Colonic mucosa (tissue), 4 donors: ENCODE measurements around the gene TEX14. TPM values are rescaled to one million over a fixed set of nuclear protein-coding genes. Genes with fewer than 3 reads are reported as not detected.

Experiments
- DNase-seq: peaks from one replicate; pipeline ENCODE4 v3.0.0-alpha.2; 2020
- H3K27ac ChIP-seq: fragments of 200-600 bp; one replicate; pipeline ENCODE4 v1.8.0; 2021
- H3K27me3 ChIP-seq: fragments of 200-600 bp; one replicate; pipeline ENCODE4 v1.8.0; 2021
- H3K36me3 ChIP-seq: fragments of 200-600 bp; one replicate; pipeline ENCODE4 v1.8.0; 2021
- H3K4me1 ChIP-seq: fragments of 200-600 bp; one replicate; pipeline ENCODE4 v1.8.0; 2021; ENCODE audit warnings: mild to moderate bottlenecking
- H3K4me3 ChIP-seq: fragments of 200-600 bp; one replicate; pipeline ENCODE4 v1.8.0; 2021
- H3K9ac ChIP-seq, 2 donors: one replicate each; pipeline ENCODE4 v1.7.0; 2013; ENCODE audit warnings: control low read depth in 2 of 2, low read depth in 2 of 2, low read length in 2 of 2
- H3K9me3 ChIP-seq: fragments of 200-600 bp; one replicate; pipeline ENCODE4 v1.8.0; 2021
- intact Hi-C: fragments of 100-400 bp; cut with DNase I; formaldehyde crosslinking; loops from one replicate; pipeline ENCODE4 v1.14.1; 2022
- total RNA-seq, 2 donors: library from RNA; stranded (reverse); fragmentation: NEBNext Ultra II Directional in 1 of 2; extraction: Animal tissue kit (Norgen Biotek cat#: 25700) in 1 of 2; gene quantifications; one replicate each; pipeline ENCODE4 v1.2.1, GENCODE V29; 2021
- TF ChIP-seq, protein P1 (sequence below): fragments of 200-600 bp; IDR thresholded peaks from one replicate; pipeline ENCODE4 v1.8.0; 2022; ENCODE audit warnings: antibody characterized with exemption, mild to moderate bottlenecking
- donor health status: healthy.
- donor health status: DM: no; HTN: no; CAD: no.
- donor health status: DM: no; HTN: no; CAD: no.

TEX14 gene
- total RNA-seq, 2 donors from 2014 or later: 0.10 TPM; not detected in 1

DNA sequence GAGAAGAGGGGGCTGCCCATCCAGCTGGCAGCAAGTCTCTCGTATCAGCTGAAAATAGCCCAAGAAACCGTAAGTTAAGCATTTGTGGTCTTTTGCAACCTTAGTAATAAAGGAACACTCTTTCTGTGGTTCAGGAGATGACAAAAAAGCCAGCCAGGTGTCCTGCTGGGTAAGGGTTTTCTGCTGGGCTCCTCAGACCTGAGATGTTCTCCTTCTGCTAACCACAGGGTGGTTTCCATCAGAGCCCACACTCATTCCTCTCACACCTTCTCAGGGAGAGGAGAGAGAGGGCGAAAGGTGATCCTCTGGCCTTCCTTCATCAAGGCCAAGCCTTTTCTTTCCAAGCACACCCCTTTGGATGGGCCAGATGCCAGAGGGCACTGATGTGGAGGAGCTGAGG, 70.7 kb downstream of the TEX14 start:
- H3K4me1 ChIP-seq: no peaks in the 10 kb centered on the region
- no peak overlapping the region for H3K4me3 ChIP-seq
- TF ChIP-seq, protein P1, sequence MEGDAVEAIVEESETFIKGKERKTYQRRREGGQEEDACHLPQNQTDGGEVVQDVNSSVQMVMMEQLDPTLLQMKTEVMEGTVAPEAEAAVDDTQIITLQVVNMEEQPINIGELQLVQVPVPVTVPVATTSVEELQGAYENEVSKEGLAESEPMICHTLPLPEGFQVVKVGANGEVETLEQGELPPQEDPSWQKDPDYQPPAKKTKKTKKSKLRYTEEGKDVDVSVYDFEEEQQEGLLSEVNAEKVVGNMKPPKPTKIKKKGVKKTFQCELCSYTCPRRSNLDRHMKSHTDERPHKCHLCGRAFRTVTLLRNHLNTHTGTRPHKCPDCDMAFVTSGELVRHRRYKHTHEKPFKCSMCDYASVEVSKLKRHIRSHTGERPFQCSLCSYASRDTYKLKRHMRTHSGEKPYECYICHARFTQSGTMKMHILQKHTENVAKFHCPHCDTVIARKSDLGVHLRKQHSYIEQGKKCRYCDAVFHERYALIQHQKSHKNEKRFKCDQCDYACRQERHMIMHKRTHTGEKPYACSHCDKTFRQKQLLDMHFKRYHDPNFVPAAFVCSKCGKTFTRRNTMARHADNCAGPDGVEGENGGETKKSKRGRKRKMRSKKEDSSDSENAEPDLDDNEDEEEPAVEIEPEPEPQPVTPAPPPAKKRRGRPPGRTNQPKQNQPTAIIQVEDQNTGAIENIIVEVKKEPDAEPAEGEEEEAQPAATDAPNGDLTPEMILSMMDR: no peak
- H3K27ac ChIP-seq: no peak overlapping the region
- no peak for DNase-seq
- no peak overlapping the region for H3K9ac ChIP-seq
- no peaks in the 10 kb centered on the region for H3K36me3 ChIP-seq
- no peaks in the 10 kb centered on the region for H3K27me3 ChIP-seq
- no peaks in the 10 kb centered on the region for H3K9me3 ChIP-seq
- intact Hi-C loops: no loop called here

DNA sequence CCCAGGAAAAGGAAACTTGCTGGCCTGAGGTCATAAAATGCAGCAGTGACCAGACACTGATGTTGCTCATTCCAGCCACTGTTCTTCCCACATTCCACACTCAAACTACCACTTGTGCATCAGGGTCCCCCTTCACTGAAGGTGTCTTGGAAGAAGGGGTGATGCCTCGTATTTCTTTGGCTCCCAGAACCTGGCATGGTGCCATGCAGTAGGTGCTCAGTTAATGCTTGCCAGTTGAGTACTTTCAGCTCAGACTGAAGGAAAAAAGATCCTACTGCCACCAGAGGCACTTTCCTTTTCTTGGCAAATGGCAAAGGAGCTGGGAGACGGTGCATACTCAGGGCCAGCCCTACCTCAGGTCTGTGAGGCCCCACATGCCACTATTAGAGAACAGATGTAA, 73.5 kb downstream of the TEX14 start:
- no peak for DNase-seq
- Histone ChIP-seq H3K4me1 (no peaks in the 10 kb centered on the region), H3K4me3 (no peak overlapping the region), H3K36me3 (no peaks in the 10 kb centered on the region), H3K9me3 (no peaks in the 10 kb centered on the region), H3K27ac (no peak overlapping the region), H3K9ac (no peak overlapping the region), H3K27me3 (no peaks in the 10 kb centered on the region)
- intact Hi-C loops: no loop called here
- TF ChIP-seq, protein P1: no peak

DNA sequence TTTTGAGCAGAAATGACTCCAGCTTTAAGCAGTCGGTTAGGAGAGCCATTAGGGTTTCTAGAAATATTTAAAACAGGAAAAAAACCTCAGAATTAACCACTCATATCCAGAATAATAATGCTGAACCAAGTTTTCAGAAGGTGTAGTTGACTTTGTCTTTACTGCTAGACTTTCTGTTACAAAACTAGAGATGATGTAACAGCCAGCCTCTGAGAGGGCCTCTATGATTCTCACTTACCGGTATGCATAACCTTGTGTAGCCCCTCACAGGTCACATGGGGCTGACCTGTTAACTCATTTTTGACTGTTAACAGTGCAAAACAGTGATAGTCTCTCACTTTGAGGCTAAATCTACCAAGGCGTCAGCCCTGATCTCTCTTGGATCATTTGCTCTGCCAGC, 74.3 kb downstream of the TEX14 start:
- no peaks in the 10 kb centered on the region for H3K36me3 ChIP-seq
- no peaks in the 10 kb centered on the region for H3K4me1 ChIP-seq
- intact Hi-C loops: no loop called here
- H3K9ac ChIP-seq: no peak overlapping the region
- H3K9me3 ChIP-seq: no peaks in the 10 kb centered on the region
- DNase-seq: no peak
- TF ChIP-seq, protein P1: no peak
- H3K4me3 ChIP-seq: no peak overlapping the region
- no peaks in the 10 kb centered on the region for H3K27me3 ChIP-seq
- no peak overlapping the region for H3K27ac ChIP-seq

DNA sequence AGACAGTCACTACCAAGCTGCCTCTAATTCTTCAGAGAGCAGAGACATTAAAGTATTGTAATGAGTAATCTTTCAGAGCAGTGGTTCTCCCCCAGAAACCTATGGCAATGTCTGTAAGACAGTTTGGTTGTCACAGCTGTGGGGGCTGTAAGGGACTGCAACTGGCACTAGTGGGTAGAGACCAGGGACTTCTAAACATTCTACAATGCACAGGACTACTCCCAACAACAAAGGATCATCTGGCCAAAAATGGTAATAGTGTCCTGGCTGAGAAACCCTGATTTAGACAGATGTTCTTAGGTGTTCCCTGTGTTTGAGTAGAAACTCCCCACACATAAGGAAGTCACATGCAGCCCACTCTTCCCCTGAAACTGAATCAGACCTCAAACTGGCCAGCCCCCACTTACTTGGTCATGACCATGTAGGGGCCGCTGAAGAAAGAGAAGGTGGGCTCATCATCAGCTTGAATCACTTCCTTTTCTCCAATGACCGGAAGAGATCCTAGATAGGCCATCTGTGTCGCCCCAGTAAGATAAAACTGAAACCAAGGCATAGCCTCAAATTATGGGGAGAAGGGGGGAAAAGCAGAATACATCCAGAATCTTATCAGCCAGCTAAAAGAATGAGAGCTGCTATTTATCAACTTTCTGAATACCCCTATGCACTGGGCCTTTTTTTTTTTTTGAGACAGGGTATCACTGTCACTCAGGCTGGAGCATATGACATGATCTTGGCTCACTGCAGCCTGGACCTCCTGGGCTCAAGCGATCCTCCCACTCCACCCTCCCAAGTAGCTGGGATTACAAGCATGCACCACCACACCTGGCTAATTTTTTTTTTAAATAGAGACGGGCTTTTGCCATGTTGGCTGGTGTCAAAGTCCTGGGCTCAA, 75.8 kb downstream of the TEX14 start:
- TF ChIP-seq, protein P1: no peak
- H3K9me3 ChIP-seq: no peaks in the 10 kb centered on the region
- H3K27me3 ChIP-seq: no peaks in the 10 kb centered on the region
- H3K27ac ChIP-seq: no peak overlapping the region
- H3K9ac ChIP-seq: no peak overlapping the region
- H3K4me1 ChIP-seq: no peaks in the 10 kb centered on the region
- H3K36me3 ChIP-seq: no peaks in the 10 kb centered on the region
- intact Hi-C loops: no loop called here
- no peak overlapping the region for H3K4me3 ChIP-seq
- no peak for DNase-seq

DNA sequence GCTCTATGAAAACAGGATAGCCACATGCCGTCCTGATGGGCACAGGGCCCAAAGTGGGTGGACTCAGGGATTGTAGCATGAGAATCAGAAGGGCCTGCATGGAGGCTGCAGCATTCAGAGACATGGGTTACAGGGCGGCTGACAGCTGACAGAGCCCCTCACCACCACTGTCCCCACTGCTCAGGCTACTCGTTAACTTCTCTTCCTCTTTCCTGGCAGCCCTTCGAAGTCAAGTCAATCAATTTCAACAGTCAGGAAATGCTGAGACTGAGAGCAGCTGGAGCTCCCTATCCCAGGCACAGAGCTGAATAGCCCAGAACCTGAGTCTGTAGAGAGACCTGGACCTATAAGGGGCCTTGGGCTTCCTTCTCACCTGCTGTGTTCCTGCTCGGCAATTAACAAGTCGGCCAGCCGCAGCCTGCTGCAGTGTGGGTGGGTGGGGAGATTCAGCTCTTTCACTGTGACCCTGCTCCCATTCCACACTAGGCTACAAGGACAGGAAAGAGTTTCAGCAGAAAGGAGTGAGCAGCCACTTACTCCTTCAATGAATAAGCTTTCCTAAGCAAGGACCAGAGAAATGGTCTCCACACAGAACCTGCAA, 76.9 kb downstream of the TEX14 start:
- Histone ChIP-seq H3K27me3 (no peaks in the 10 kb centered on the region), H3K4me1 (no peaks in the 10 kb centered on the region), H3K4me3 (no peak overlapping the region), H3K36me3 (no peaks in the 10 kb centered on the region), H3K27ac (no peak overlapping the region), H3K9ac (no peak overlapping the region), H3K9me3 (no peaks in the 10 kb centered on the region)
- TF ChIP-seq, protein P1: no peak
- DNase-seq: no peak
- intact Hi-C loops: no loop called here
